GM19099 (cell line): ENCODE data around the gene NUDT4.

Experiments used
- POLR2A ChIP-seq: IDR thresholded peaks from 3 replicates; pipeline ENCODE4 v1.6.1; 2011; ENCODE audit warnings: low read depth; ENCODE audit not compliant: insufficient read length; ENCODE audit errors: extremely low read depth

The NUDT4 gene

GRCh38 chr12:93377252-93378195, at the start of gene NUDT4:
Gene NUDT4, plus strand, starts transcription at chr12:93377925. Its CDS starts 398 bp downstream, at chr12:93378323.
- TF ChIP-seq POLR2A, result peak; percentile 85

- no peak for TF ChIP-seq POLR2A
Measured at GRCh38 chr12:93333054-93333453, 44.7 kb upstream of the NUDT4 start.

GRCh38 chr12:93333828-93334227, 43.9 kb upstream of the NUDT4 start:
- no peak for TF ChIP-seq POLR2A

- TF ChIP-seq POLR2A, result no peak
Measured at GRCh38 chr12:93335603-93336162, 42.0 kb upstream of the NUDT4 start.

- no peak for TF ChIP-seq POLR2A
Measured at GRCh38 chr12:93336291-93336741, 41.4 kb upstream of the NUDT4 start.

GRCh38 chr12:93338598-93338997, 39.1 kb upstream of the NUDT4 start:
- TF ChIP-seq POLR2A, result no peak

- TF ChIP-seq POLR2A, result no peak
Measured at GRCh38 chr12:93339695-93340094, 38.0 kb upstream of the NUDT4 start.

GRCh38 chr12:93341409-93342049, 36.2 kb upstream of the NUDT4 start:
- TF ChIP-seq POLR2A, result no peak

- no peak for TF ChIP-seq POLR2A
Measured at GRCh38 chr12:93347054-93347785, 30.5 kb upstream of the NUDT4 start.

- TF ChIP-seq POLR2A, result no peak
Measured at GRCh38 chr12:93348575-93349435, 28.9 kb upstream of the NUDT4 start.

GRCh38 chr12:93351726-93352125, 26.0 kb upstream of the NUDT4 start:
- TF ChIP-seq POLR2A, result no peak

- TF ChIP-seq POLR2A, result no peak
Measured at GRCh38 chr12:93352321-93352720, 25.4 kb upstream of the NUDT4 start.

GRCh38 chr12:93356214-93356613, 21.5 kb upstream of the NUDT4 start:
- TF ChIP-seq POLR2A, result no peak

GRCh38 chr12:93358058-93358457, 19.7 kb upstream of the NUDT4 start:
- no peak for TF ChIP-seq POLR2A
